DMS114 treated with DMSO at 0.1 percent for 48 hours (cell line): Measurements from ENCODE around the gene PAFAH1B2.

Experiments used
- DNase-seq: peaks from one replicate; lab custom pipeline; 2025; ENCODE audit not compliant: unreplicated experiment; lab: John Stamatoyannopoulos, UW

The PAFAH1B2 gene

GRCh38 chr11:117187799-117188481 is 43.9 kb downstream of the PAFAH1B2 start:
- no peak for DNase-seq

GRCh38 chr11:117188620-117189081 is 44.6 kb downstream of the PAFAH1B2 start:
- no peak for DNase-seq

- no peak for DNase-seq
These were observed 45.3 kb downstream of the PAFAH1B2 start for GRCh38 chr11:117189191-117189940.

- DNase-seq, result no peak
These were observed 46.0 kb downstream of the PAFAH1B2 start for GRCh38 chr11:117189941-117190544.

GRCh38 chr11:117191680-117192400 is 47.8 kb downstream of the PAFAH1B2 start:
- no peak for DNase-seq

GRCh38 chr11:117192401-117192875 is 48.4 kb downstream of the PAFAH1B2 start:
- DNase-seq, result no peak

- no peak for DNase-seq
These were observed 49.3 kb downstream of the PAFAH1B2 start for GRCh38 chr11:117193130-117194020.

- no peak for DNase-seq
These were observed 50.2 kb downstream of the PAFAH1B2 start for GRCh38 chr11:117194267-117194666.

- no peak for DNase-seq
These were observed 51.2 kb downstream of the PAFAH1B2 start for GRCh38 chr11:117195258-117195657.

GRCh38 chr11:117195761-117196160 is 51.7 kb downstream of the PAFAH1B2 start:
- no peak for DNase-seq

- DNase-seq, result no peak
These were observed 52.9 kb downstream of the PAFAH1B2 start for GRCh38 chr11:117197006-117197405.

GRCh38 chr11:117197516-117198456 is 53.7 kb downstream of the PAFAH1B2 start:
- no peak for DNase-seq

GRCh38 chr11:117198613-117199012 is 54.5 kb downstream of the PAFAH1B2 start:
- no peak for DNase-seq

GRCh38 chr11:117199053-117199915 is 55.2 kb downstream of the PAFAH1B2 start, which contains the start of gene TAGLN:
Gene TAGLN, plus strand, starts transcription at chr11:117199370. Its CDS starts 3,644 bp downstream, at chr11:117203014.
- no peak for DNase-seq

GRCh38 chr11:117199916-117200812 is 56.1 kb downstream of the PAFAH1B2 start:
- no peak for DNase-seq

- DNase-seq, result no peak
These were observed 56.9 kb downstream of the PAFAH1B2 start for GRCh38 chr11:117200813-117201657.
